Neuron (in vitro differentiated cells): ENCODE data around the gene SLC12A6.
A peak's percentile ranks its signal among the peaks of the same experiment; 100 is the strongest.
"Not testable (repeated sequence)": the region's sequence is repeated elsewhere in the genome, so short reads cannot be mapped to it uniquely, and the experiment has no call there.

Source experiments
- H2AFZ ChIP-seq: one replicate; pipeline ENCODE4 v1.6.1; 2013; ENCODE audit warnings: low read depth, mild to moderate bottlenecking, inconsistent platforms, low read length, moderate library complexity
- H3K27me3 ChIP-seq: one replicate; pipeline ENCODE4 v1.6.1; 2013; ENCODE audit warnings: low read length; ENCODE audit not compliant: insufficient read depth
- H3K36me3 ChIP-seq: one replicate; pipeline ENCODE4 v1.6.1; 2013; ENCODE audit warnings: low read length; ENCODE audit not compliant: insufficient read depth
- H3K4me1 ChIP-seq: one replicate; pipeline ENCODE4 v1.6.1; 2013; ENCODE audit warnings: low read length; ENCODE audit not compliant: insufficient read depth
- H3K4me3 ChIP-seq: 2 replicates; pipeline ENCODE4 v1.5.1; 2013; ENCODE audit warnings: mild to moderate bottlenecking, low read length, moderate library complexity
- H3K9me3 ChIP-seq: one replicate; pipeline ENCODE4 v1.6.1; 2013; ENCODE audit warnings: low read length

Gene SLC12A6

GRCh38 chr15:34349769-34350168 is 12.2 kb upstream of the SLC12A6 start:
- Histone ChIP-seq H3K27me3 (no peaks in the 10 kb centered on the region), H2AFZ (no peak overlapping the region), H3K4me3 (no peak overlapping the region), H3K9me3 (no peaks in the 10 kb centered on the region), H3K4me1 (no peaks in the 10 kb centered on the region), H3K36me3 (no peaks in the 10 kb centered on the region)

- H2AFZ ChIP-seq, result no peak overlapping the region
- H3K9me3 ChIP-seq, result no peaks in the 10 kb centered on the region
- no peaks in the 10 kb centered on the region for H3K4me1 ChIP-seq
- no peaks in the 10 kb centered on the region for H3K27me3 ChIP-seq
- no peaks in the 10 kb centered on the region for H3K36me3 ChIP-seq
- no peak overlapping the region for H3K4me3 ChIP-seq
These were observed 11.2 kb upstream of the SLC12A6 start for GRCh38 chr15:34348735-34349300.

GRCh38 chr15:34347951-34348638 is 10.5 kb upstream of the SLC12A6 start:
- Histone ChIP-seq H3K36me3 (no peaks in the 10 kb centered on the region), H3K9me3 (no peaks in the 10 kb centered on the region), H2AFZ (no peak overlapping the region), H3K4me3 (no peak overlapping the region), H3K4me1 (no peaks in the 10 kb centered on the region), H3K27me3 (no peaks in the 10 kb centered on the region)

- H3K4me1 ChIP-seq, result peaks cover 4% of the 10 kb centered on the region
These were observed 5.4 kb upstream of the SLC12A6 start, which contains the start of the genes NOP10 and NUTM1 for GRCh38 chr15:34342737-34343575. Gene NOP10 (minus strand): TSS chr15:34343136. CDS start chr15:34343073, 63 bp downstream. Gene NUTM1 (plus strand): TSS chr15:34343315. CDS start chr15:34343697, 382 bp downstream.

GRCh38 chr15:34342213-34342736 is 4.7 kb upstream of the SLC12A6 start:
- H2AFZ ChIP-seq, result peak overlapping the region; percentile 51
- H3K4me3 ChIP-seq, result peak overlapping the region; percentile 87
- not testable (repeated sequence) for H3K4me1 ChIP-seq, H3K9me3 ChIP-seq, H3K27me3 ChIP-seq
- H3K36me3 ChIP-seq, result peaks cover 19% of the 10 kb centered on the region

More at GRCh38 chr15:34342737-34343575, 5.4 kb upstream of the SLC12A6 start, which contains the start of the genes NOP10 and NUTM1:
- Histone ChIP-seq H3K4me3 (peak within 1 kb of the TSS; percentile 87), H3K36me3 (peaks cover 19% of the 10 kb centered on the region), H3K27me3 (no peaks in the 10 kb centered on the region), H2AFZ (peak within 1 kb of the TSS; percentile 51), H3K9me3 (no peaks in the 10 kb centered on the region)

- Histone ChIP-seq H3K4me1 (peaks cover 10% of the 10 kb centered on the region), H3K36me3 (peaks cover 19% of the 10 kb centered on the region), H3K4me3 (peak overlapping the region; percentile 87), H2AFZ (no peak overlapping the region), H3K9me3 (no peaks in the 10 kb centered on the region), H3K27me3 (no peaks in the 10 kb centered on the region)
These were observed 4.0 kb upstream of the SLC12A6 start for GRCh38 chr15:34341381-34342212.

- Histone ChIP-seq H3K9me3 (no peaks in the 10 kb centered on the region), H3K4me3 (no peak overlapping the region), H3K36me3 (peaks cover 19% of the 10 kb centered on the region), H2AFZ (no peak overlapping the region), H3K27me3 (no peaks in the 10 kb centered on the region), H3K4me1 (peaks cover 12% of the 10 kb centered on the region)
These were observed 2.4 kb upstream of the SLC12A6 start for GRCh38 chr15:34339946-34340345.

- peak overlapping the region; percentile 85 for H3K4me3 ChIP-seq
- H3K27me3 ChIP-seq, result no peaks in the 10 kb centered on the region
- peaks cover 19% of the 10 kb centered on the region for H3K36me3 ChIP-seq
- H3K4me1 ChIP-seq, result peaks cover 14% of the 10 kb centered on the region
- no peak overlapping the region for H2AFZ ChIP-seq
- no peaks in the 10 kb centered on the region for H3K9me3 ChIP-seq
These were observed 766 bp upstream of the SLC12A6 start for GRCh38 chr15:34338347-34338746.

GRCh38 chr15:34336991-34337556 is 507 bp downstream of the SLC12A6 start:
- Histone ChIP-seq H3K27me3 (no peaks in the 10 kb centered on the region), H3K4me3 (peak overlapping the region; percentile 85), H3K36me3 (peaks cover 19% of the 10 kb centered on the region), H3K4me1 (peaks cover 14% of the 10 kb centered on the region), H3K9me3 (no peaks in the 10 kb centered on the region), H2AFZ (peak overlapping the region; percentile 92)

- peaks cover 15% of the 10 kb centered on the region for H3K36me3 ChIP-seq
- peaks cover 10% of the 10 kb centered on the region for H3K4me1 ChIP-seq
- no peaks in the 10 kb centered on the region for H3K9me3 ChIP-seq
- H3K27me3 ChIP-seq, result no peaks in the 10 kb centered on the region
- H2AFZ ChIP-seq, result peak overlapping the region; percentile 92
- H3K4me3 ChIP-seq, result peak overlapping the region; percentile 85
These were observed 1.2 kb downstream of the SLC12A6 start for GRCh38 chr15:34336231-34336990.

- H3K4me3 ChIP-seq, result no peak overlapping the region
- peaks cover 6% of the 10 kb centered on the region for H3K36me3 ChIP-seq
- no peak overlapping the region for H2AFZ ChIP-seq
- H3K9me3 ChIP-seq, result no peaks in the 10 kb centered on the region
- no peaks in the 10 kb centered on the region for H3K27me3 ChIP-seq
- H3K4me1 ChIP-seq, result peaks cover 10% of the 10 kb centered on the region
These were observed 2.2 kb downstream of the SLC12A6 start for GRCh38 chr15:34335176-34336032.
